Duodenal mucosa (tissue), 2 donors: ENCODE data around the gene DTNA.

Experiments
- H3K27ac ChIP-seq: one replicate; pipeline ENCODE4 v1.7.0; 2013; ENCODE audit warnings: low read depth, low read length
- H3K27me3 ChIP-seq, 2 donors: one replicate each; pipeline ENCODE4 v1.7.0; 2013; ENCODE audit warnings: low read length in 2 of 2, control low read depth in 1 of 2; ENCODE audit not compliant: insufficient read depth in 2 of 2, control insufficient read depth in 1 of 2
- H3K36me3 ChIP-seq, 2 donors: one replicate each; pipeline ENCODE4 v1.7.0; 2013; ENCODE audit warnings: low read length in 2 of 2, control low read depth in 1 of 2; ENCODE audit not compliant: insufficient read depth in 2 of 2, control insufficient read depth in 1 of 2
- H3K4me1 ChIP-seq, 2 donors: one replicate each; pipeline ENCODE4 v1.7.0; 2013; ENCODE audit warnings: low read length in 2 of 2, control low read depth in 1 of 2; ENCODE audit not compliant: insufficient read depth in 2 of 2, control insufficient read depth in 1 of 2
- H3K4me3 ChIP-seq, 2 donors: one replicate each; pipeline ENCODE4 v1.7.0; 2013; ENCODE audit warnings: low read length in 2 of 2, low read depth in 1 of 2
- H3K9ac ChIP-seq, 2 donors: one replicate each; pipeline ENCODE4 v1.7.0; 2013; ENCODE audit warnings: low read length in 2 of 2, low read depth in 1 of 2
- H3K9me3 ChIP-seq, 2 donors: one replicate each; pipeline ENCODE4 v1.7.0; 2013; ENCODE audit warnings: low read length in 2 of 2, control low read depth in 1 of 2; ENCODE audit not compliant: control insufficient read depth in 1 of 2

DTNA gene

DNA sequence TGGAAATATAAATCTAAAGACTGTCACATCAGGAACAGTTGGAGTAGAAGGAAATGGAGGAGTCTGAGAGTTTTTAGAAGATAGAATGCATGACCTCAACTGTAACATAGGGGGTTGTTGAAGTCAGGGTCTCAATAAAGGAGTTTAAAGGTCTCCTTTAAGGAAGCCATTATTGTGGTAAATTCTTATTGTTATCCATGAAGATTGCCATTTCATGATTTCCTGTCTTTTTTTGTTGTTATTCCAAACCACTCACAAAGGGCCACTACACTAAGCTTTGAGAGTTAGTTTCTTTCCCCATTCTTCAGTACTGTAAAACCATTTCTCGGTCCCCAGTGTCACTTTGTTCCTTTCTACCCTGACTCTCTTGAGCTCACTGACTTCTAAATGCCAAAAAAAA, 134.0 kb downstream of the DTNA start:
- Histone ChIP-seq H3K27me3 (no peaks in the 10 kb centered on the region), H3K27ac (no peak overlapping the region), H3K4me1 (no peaks in the 10 kb centered on the region), H3K4me3 (no peak overlapping the region), H3K9ac (no peak overlapping the region), H3K9me3 (no peaks in the 10 kb centered on the region), H3K36me3 (no peaks in the 10 kb centered on the region)

DNA sequence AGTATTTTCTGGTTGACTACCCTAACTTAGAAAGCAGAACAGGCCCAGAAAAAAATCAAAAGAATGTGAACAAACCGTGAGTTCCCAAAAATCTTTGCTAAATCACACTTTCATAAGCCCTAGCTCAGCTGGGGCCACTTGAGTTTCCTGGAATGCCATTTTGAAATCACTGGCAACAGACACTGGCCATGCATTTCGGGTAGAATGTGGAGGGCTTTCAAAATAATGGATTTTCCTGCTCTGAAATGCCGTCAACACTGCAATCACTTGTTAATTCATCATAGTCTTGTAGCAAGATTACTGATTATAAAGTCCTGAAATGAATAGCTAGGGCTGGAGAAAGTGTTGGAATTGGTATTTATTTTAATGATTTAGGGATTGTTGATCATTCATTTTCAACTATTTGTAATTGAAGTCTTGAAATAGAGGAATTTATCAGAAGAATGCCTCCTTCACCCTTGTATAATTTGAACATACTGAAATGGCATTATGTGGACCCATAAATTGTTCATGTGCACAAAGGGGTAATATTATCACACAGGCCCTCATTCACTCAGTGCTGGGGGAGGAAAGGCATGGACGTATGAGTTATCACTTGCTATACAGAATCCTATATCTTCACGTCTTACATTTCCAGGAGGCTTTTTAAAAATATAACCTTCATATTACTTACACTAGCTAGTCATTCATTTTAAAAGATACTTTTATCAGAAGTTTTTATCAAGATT, 134.8 kb downstream of the DTNA start:
- no peaks in the 10 kb centered on the region for H3K27me3 ChIP-seq
- H3K9me3 ChIP-seq: no peaks in the 10 kb centered on the region
- H3K36me3 ChIP-seq: no peaks in the 10 kb centered on the region
- no peak overlapping the region for H3K9ac ChIP-seq
- H3K27ac ChIP-seq: no peak overlapping the region
- H3K4me3 ChIP-seq: no peak overlapping the region
- no peaks in the 10 kb centered on the region for H3K4me1 ChIP-seq

DNA sequence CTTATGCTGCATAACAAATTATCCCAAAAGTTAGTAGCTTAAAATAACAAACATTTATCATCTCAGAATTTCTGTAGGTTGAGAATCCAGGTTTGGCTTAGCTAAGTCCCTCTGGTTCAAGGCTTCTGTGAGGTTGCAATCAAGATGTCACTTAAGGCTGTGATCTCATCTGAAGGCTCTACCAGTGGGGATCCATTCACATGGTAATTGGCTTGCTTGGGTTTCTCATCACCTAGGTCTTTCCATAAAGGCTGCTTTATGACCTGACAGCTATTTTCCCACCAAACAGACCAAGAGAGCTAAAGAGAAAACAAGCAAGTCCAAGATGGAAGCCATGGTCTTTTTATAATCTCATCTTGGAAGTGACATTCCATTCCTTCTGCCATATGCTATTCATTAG, 137.3 kb downstream of the DTNA start:
- H3K9me3 ChIP-seq: no peaks in the 10 kb centered on the region

DNA sequence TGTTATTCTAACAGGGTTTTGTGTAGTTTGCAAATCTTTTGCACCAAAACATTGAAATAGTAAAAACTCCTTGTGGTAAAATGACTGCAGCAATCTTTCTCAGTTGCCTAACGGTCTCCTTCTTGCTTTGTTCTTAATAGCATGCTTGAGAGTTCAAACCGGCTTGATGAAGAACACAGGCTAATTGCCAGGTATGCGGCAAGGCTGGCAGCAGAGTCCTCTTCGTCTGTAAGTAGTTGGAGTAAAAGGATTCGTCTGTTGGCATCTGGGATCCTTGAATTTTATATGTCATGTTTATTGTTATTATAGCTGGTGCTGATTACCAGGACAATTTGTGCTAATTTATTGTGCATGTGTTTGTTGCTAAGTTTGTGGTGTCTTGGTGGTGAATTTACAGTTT, 138.1 kb downstream of the DTNA start:
- Histone ChIP-seq H3K9ac (no peak overlapping the region), H3K36me3 (no peaks in the 10 kb centered on the region), H3K9me3 (no peaks in the 10 kb centered on the region), H3K4me3 (no peak overlapping the region), H3K27me3 (no peaks in the 10 kb centered on the region), H3K27ac (no peak overlapping the region), H3K4me1 (no peaks in the 10 kb centered on the region)

More for the DNA sequence above, 137.3 kb downstream of the DTNA start:
- Histone ChIP-seq H3K27ac (no peak overlapping the region), H3K27me3 (no peaks in the 10 kb centered on the region), H3K4me3 (no peak overlapping the region), H3K36me3 (no peaks in the 10 kb centered on the region), H3K4me1 (no peaks in the 10 kb centered on the region), H3K9ac (no peak overlapping the region)

DNA sequence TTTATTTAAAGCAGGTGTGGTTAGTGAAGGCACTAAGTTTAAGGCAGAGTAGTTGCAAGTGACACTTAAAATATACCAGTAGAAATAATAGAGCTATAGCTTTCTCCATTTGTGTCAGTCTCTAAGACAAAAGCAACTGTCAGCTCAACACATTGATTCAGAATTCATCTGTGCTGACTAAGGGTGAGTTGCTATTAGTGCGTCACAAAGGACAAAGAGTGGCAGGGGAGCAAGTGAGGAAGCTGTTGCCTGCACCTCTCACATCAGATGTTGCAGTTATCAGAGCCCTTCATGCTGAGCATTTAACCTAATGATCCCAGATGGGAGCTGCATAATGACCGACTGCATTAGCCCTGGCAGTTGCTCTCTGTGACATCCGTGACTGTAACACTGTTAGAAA, 138.6 kb downstream of the DTNA start:
- Histone ChIP-seq H3K27ac (no peak overlapping the region), H3K4me1 (no peaks in the 10 kb centered on the region), H3K9me3 (no peaks in the 10 kb centered on the region), H3K9ac (no peak overlapping the region), H3K27me3 (no peaks in the 10 kb centered on the region), H3K4me3 (no peak overlapping the region), H3K36me3 (no peaks in the 10 kb centered on the region)

DNA sequence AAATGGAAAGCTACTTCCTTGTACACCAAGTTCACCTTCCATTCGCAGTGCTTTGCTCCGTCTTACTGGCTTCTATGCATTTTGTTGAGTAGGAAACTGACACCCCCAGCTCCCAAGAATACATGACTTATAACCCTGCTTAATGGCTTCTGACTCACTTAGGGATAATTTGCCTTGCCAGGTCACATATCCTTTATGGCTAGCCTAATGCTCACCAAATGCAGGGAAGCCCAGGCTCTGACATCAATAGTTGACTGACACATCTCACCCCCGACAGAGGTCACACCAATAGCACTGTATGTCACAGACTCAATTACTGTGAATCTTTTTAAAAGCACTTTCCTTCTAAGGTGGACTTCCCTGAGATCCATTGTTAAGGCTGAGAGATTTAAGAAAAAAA, 147.2 kb downstream of the DTNA start:
- Histone ChIP-seq H3K36me3 (no peaks in the 10 kb centered on the region), H3K9ac (no peak overlapping the region), H3K27ac (no peak overlapping the region), H3K27me3 (no peaks in the 10 kb centered on the region), H3K4me1 (no peaks in the 10 kb centered on the region), H3K4me3 (no peak overlapping the region), H3K9me3 (no peaks in the 10 kb centered on the region)

DNA sequence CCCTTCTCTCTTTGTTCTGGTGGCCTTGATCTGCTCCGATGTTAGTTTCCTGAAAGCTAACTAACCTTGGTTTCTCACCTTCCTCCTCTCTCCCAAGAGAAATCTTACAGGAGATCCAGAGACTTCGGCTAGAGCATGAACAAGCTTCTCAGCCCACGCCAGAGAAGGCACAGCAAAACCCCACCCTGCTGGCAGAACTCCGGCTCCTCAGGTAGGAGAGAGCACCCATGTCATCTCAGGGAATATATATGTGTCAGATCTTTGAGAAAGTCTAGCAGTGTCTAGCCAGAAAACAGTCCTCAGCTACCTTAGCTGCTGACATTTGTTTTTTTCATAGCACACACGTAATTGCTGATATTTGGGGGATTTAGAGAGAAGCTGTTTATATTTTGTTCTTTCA, 148.1 kb downstream of the DTNA start:
- no peaks in the 10 kb centered on the region for H3K9me3 ChIP-seq
- no peaks in the 10 kb centered on the region for H3K36me3 ChIP-seq
- no peak overlapping the region for H3K4me3 ChIP-seq
- H3K27me3 ChIP-seq: no peaks in the 10 kb centered on the region
- no peak overlapping the region for H3K9ac ChIP-seq
- H3K4me1 ChIP-seq: no peaks in the 10 kb centered on the region
- no peak overlapping the region for H3K27ac ChIP-seq

DNA sequence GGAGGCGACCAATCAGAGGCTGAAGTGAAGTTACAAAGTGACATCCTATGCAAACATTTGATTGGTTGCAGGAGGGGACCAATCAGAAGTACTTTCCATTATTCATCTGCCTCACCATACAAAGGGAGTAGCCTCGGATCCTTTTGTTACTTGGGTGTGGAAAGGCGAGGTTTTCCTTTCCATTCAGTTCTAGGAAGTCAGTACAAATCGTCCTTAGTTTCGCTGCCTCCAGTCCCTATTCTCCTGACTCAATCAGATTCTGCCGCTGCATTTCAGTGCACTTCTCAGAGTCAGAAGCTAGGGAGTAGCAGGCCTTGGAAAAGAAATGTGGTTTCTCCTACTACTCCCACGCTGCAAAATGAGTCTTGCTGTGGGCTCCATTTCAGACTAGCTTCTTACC, 149.4 kb downstream of the DTNA start:
- no peaks in the 10 kb centered on the region for H3K4me1 ChIP-seq
- H3K27me3 ChIP-seq: no peaks in the 10 kb centered on the region
- no peak overlapping the region for H3K4me3 ChIP-seq
- H3K36me3 ChIP-seq: no peaks in the 10 kb centered on the region
- no peak overlapping the region for H3K9ac ChIP-seq
- H3K9me3 ChIP-seq: no peaks in the 10 kb centered on the region
- no peak overlapping the region for H3K27ac ChIP-seq

DNA sequence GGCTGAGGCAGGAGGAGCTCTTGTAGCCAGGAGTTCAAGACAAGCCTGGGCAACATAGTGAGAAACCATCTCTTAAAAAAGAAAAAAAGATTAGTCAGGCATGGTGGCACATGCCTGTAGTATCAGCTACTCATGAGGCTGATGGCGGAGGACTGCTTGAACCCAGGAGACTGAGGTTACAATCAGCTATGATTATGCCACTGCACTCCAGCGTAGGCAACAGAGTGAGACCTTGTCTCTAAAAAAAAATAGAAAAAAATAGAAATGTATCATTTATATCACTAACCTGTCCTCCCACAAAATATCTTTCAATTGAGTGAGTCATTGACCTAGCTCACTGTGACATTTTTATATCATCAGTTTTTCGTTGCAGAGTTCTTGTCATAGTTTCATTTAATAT, 152.5 kb downstream of the DTNA start:
- Histone ChIP-seq H3K9me3 (no peaks in the 10 kb centered on the region), H3K36me3 (no peaks in the 10 kb centered on the region), H3K9ac (no peak overlapping the region), H3K4me3 (no peak overlapping the region), H3K27ac (no peak overlapping the region), H3K27me3 (no peaks in the 10 kb centered on the region), H3K4me1 (no peaks in the 10 kb centered on the region)

DNA sequence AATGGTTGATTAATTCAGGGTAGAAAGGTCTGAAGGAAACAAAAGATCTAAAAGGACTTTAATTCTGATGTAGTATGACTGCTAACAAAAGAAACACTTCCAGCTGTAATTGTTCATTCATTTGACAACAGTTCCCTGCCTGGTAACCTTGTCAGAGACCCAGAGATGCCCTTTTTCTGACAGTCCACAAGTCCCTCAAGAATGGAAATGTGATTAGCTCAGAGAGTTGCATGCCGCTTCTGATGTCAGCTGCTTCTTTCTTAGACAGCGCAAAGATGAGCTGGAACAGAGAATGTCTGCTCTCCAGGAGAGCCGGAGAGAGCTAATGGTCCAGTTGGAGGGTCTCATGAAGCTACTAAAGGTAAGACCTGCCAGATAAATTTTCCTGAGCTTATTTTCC, 153.6 kb downstream of the DTNA start:
- H3K9me3 ChIP-seq: no peaks in the 10 kb centered on the region
- no peak overlapping the region for H3K4me3 ChIP-seq
- no peaks in the 10 kb centered on the region for H3K36me3 ChIP-seq
- no peak overlapping the region for H3K9ac ChIP-seq
- H3K4me1 ChIP-seq: no peaks in the 10 kb centered on the region
- H3K27ac ChIP-seq: no peak overlapping the region
- no peaks in the 10 kb centered on the region for H3K27me3 ChIP-seq
